H1 (cell line): ENCODE measurements around the gene TMEM198. TPM values are rescaled to one million over a fixed set of nuclear protein-coding genes. Genes with fewer than 3 reads are reported as not detected.

Experiments
- CTCF ChIA-PET: fragments of 300-600 bp; sonication (Branson Sonifier 250); formaldehyde crosslinking; loops from one replicate; lab custom pipeline; 2021; ENCODE audit not compliant: partially characterized antibody; lab: Charles Lee
- POLR2A ChIA-PET: fragments of 300-600 bp; sonication (Branson Sonifier 250); formaldehyde crosslinking; loops from one replicate; lab custom pipeline; 2021; ENCODE audit warnings: inconsistent platforms; ENCODE audit not compliant: partially characterized antibody; lab: Charles Lee
- DNase-seq, 2 experiments: peaks; one replicate each; pipeline versions ENCODE4 v3.0.0 to v3.0.0-alpha.2; 2010 to 2022; ENCODE audit warnings: low spot score in 2 of 2, low read depth in 1 of 2, mixed read lengths in 1 of 2
- FAIRE-seq: peaks from 2 replicates; lab custom pipeline; 2011; peaks lifted over from hg19 to GRCh38; lab: Jason Lieb, UNC
- H2AFZ ChIP-seq: 2 replicates; pipeline ENCODE4 v1.8.1; 2012; ENCODE audit warnings: low read length, inconsistent platforms
- H2AK5ac ChIP-seq: 2 replicates; pipeline ENCODE4 v1.6.1; 2013; ENCODE audit warnings: low read depth, low read length
- H2BK120ac ChIP-seq: replicated peaks from 2 replicates; pipeline ENCODE3; 2013; ENCODE audit warnings: low read depth, low read length, inconsistent platforms
- H2BK12ac ChIP-seq: 2 replicates; pipeline ENCODE4 v1.6.1; 2013; ENCODE audit warnings: low read depth, low read length
- H2BK15ac ChIP-seq: 2 replicates; pipeline ENCODE4 v1.6.1; 2013; ENCODE audit warnings: low read length
- H2BK20ac ChIP-seq: 2 replicates; pipeline ENCODE4 v1.6.1; 2013; ENCODE audit warnings: low read length
- H2BK5ac ChIP-seq: 2 replicates; pipeline ENCODE4 v1.6.1; 2013; ENCODE audit warnings: low read depth, low read length
- H3K14ac ChIP-seq: 2 replicates; pipeline ENCODE4 v1.6.1; 2013; ENCODE audit warnings: inconsistent platforms; ENCODE audit not compliant: insufficient read length
- H3K18ac ChIP-seq: 2 replicates; pipeline ENCODE4 v1.6.1; 2013; ENCODE audit warnings: low read length; ENCODE audit errors: extremely low read depth
- H3K23ac ChIP-seq: 2 replicates; pipeline ENCODE4 v1.6.1; 2013; ENCODE audit warnings: inconsistent platforms; ENCODE audit not compliant: insufficient read length
- H3K23me2 ChIP-seq: 2 replicates; pipeline ENCODE4 v1.6.1; 2013; ENCODE audit warnings: low read depth, low read length
- H3K27ac ChIP-seq: 2 replicates; pipeline ENCODE4 v1.6.1; 2011; ENCODE audit warnings: low read depth, low read length, inconsistent platforms
- H3K27me3 ChIP-seq, 4 experiments: replicated peaks in 1 of 4; 1 replicate in 1 of 4; 2 replicates in 3 of 4; pipeline versions ENCODE4 v1.6.1 to v1.8.1; 2011 to 2013; ENCODE audit warnings: low read length in 3 of 4, mild to moderate bottlenecking in 3 of 4, inconsistent platforms in 2 of 4, mixed read lengths in 2 of 4, moderate library complexity in 1 of 4; ENCODE audit not compliant: control insufficient read depth in 3 of 4, insufficient read depth in 3 of 4; ENCODE audit errors: extremely low read depth in 1 of 4
- H3K36me3 ChIP-seq, 4 experiments: 2 replicates each; pipeline versions ENCODE4 v1.6.1 to v1.8.1; 2011 to 2013; ENCODE audit warnings: mild to moderate bottlenecking in 4 of 4, low read length in 3 of 4, moderate library complexity in 2 of 4, control low read depth in 1 of 4, inconsistent platforms in 1 of 4; ENCODE audit not compliant: insufficient read depth in 4 of 4, control insufficient read depth in 2 of 4
- H3K4ac ChIP-seq: replicated peaks from 2 replicates; pipeline ENCODE3; 2013; ENCODE audit warnings: low read length, low read depth, mixed read lengths, inconsistent platforms; ENCODE audit not compliant: insufficient read length
- H3K4me1 ChIP-seq, 4 experiments: replicated peaks in 1 of 4; 1 replicate in 1 of 4; 2 replicates in 3 of 4; pipeline versions ENCODE4 v1.6.1 to v1.8.1; 2011 to 2013; ENCODE audit warnings: low read length in 3 of 4, inconsistent platforms in 2 of 4, mixed read lengths in 1 of 4; ENCODE audit not compliant: insufficient read depth in 4 of 4, control insufficient read depth in 3 of 4
- H3K4me2 ChIP-seq, 2 experiments: 2 replicates each; pipeline versions ENCODE4 v1.6.1 to v1.8.1; 2011 to 2013; ENCODE audit warnings: low read depth in 2 of 2, low read length in 2 of 2, control low read depth in 1 of 2, inconsistent platforms in 1 of 2, mild to moderate bottlenecking in 1 of 2; ENCODE audit not compliant: insufficient read depth in 1 of 2
- H3K4me3 ChIP-seq, 4 experiments: fragments of 200-600, 300-600 bp in 1 of 4; sonication (generic), shearing (Covaris generic), sonication (Bioruptor Twin) in 1 of 4; 2 replicates each; pipeline versions ENCODE4 v1.5.1 to v1.8.1; 2011 to 2016; ENCODE audit warnings: low read length in 4 of 4, low read depth in 3 of 4, control low read depth in 2 of 4, inconsistent platforms in 2 of 4, mild to moderate bottlenecking in 2 of 4, mixed read lengths in 1 of 4, moderate library complexity in 1 of 4; ENCODE audit not compliant: insufficient read depth in 2 of 4; ENCODE audit errors: extremely low read depth in 1 of 4
- H3K56ac ChIP-seq: replicated peaks from 2 replicates; pipeline ENCODE3; 2013; ENCODE audit warnings: low read depth, mild to moderate bottlenecking, mixed read lengths, low read length, inconsistent platforms; ENCODE audit not compliant: insufficient read length
- H3K79me1 ChIP-seq: 2 replicates; pipeline ENCODE4 v1.6.1; 2013; ENCODE audit warnings: low read depth, low read length, control low read depth
- H3K79me2 ChIP-seq, 2 experiments: 2 replicates each; pipeline versions ENCODE4 v1.6.1 to v1.8.1; 2012 to 2013; ENCODE audit warnings: low read length in 2 of 2, mild to moderate bottlenecking in 2 of 2, inconsistent platforms in 1 of 2; ENCODE audit not compliant: insufficient read depth in 2 of 2, control insufficient read depth in 1 of 2
- H3K9ac ChIP-seq, 4 experiments: replicated peaks in 1 of 4; 1 replicate in 1 of 4; 2 replicates in 3 of 4; pipeline versions ENCODE4 v1.6.1 to v1.8.1; 2011 to 2013; ENCODE audit warnings: low read depth in 3 of 4, low read length in 3 of 4, control low read depth in 2 of 4, mild to moderate bottlenecking in 2 of 4, moderate library complexity in 2 of 4, inconsistent platforms in 1 of 4; ENCODE audit errors: extremely low read depth in 1 of 4
- H3K9me3 ChIP-seq, 2 experiments: 2 replicates each; pipeline versions ENCODE4 v1.6.1 to v1.8.1; 2012 to 2013; ENCODE audit warnings: mild to moderate bottlenecking in 2 of 2, moderate library complexity in 2 of 2, control low read depth in 1 of 2, inconsistent platforms in 1 of 2, low read depth in 1 of 2, low read length in 1 of 2, mixed read lengths in 1 of 2; ENCODE audit not compliant: insufficient read depth in 2 of 2
- H4K20me1 ChIP-seq, 2 experiments: replicated peaks in 1 of 2; 2 replicates each; pipeline versions ENCODE3 to v1.8.1; 2011 to 2013; ENCODE audit warnings: inconsistent platforms in 2 of 2, low read length in 2 of 2, mild to moderate bottlenecking in 1 of 2; ENCODE audit not compliant: insufficient read depth in 2 of 2, control insufficient read depth in 1 of 2
- H4K5ac ChIP-seq: 2 replicates; pipeline ENCODE4 v1.6.1; 2013; ENCODE audit warnings: low read length, low read depth, mixed read lengths, inconsistent platforms; ENCODE audit not compliant: insufficient read length
- H4K8ac ChIP-seq: 2 replicates; pipeline ENCODE4 v1.8.0; 2013; ENCODE audit warnings: mild to moderate bottlenecking, moderate library complexity, low read length, inconsistent platforms; ENCODE audit not compliant: insufficient read depth; ENCODE audit errors: extremely low read depth
- H4K91ac ChIP-seq: replicated peaks from 2 replicates; pipeline ENCODE3; 2013; ENCODE audit warnings: low read length, mixed read lengths, inconsistent platforms; ENCODE audit not compliant: insufficient read length
- ATF2 ChIP-seq: IDR thresholded peaks from 2 replicates; pipeline ENCODE4 v1.6.1; 2012; ENCODE audit warnings: low read length, inconsistent platforms
- ATF3 ChIP-seq: IDR thresholded peaks from 2 replicates; pipeline ENCODE4 v1.6.1; 2011; ENCODE audit warnings: low read depth, mild to moderate bottlenecking, low read length; ENCODE audit not compliant: insufficient read depth
- CEBPB ChIP-seq: IDR thresholded peaks from 2 replicates; pipeline ENCODE4 v1.6.1; 2012; ENCODE audit warnings: low read depth, low read length
- GABPA ChIP-seq: IDR thresholded peaks from 2 replicates; pipeline ENCODE4 v1.6.1; 2011; ENCODE audit warnings: mild to moderate bottlenecking, low read length, moderate library complexity, borderline replicate concordance; ENCODE audit not compliant: insufficient read depth
- HDAC6 ChIP-seq: IDR thresholded peaks from one replicate; pipeline ENCODE4 v1.7.1; 2012; ENCODE audit warnings: low read depth, mild to moderate bottlenecking, inconsistent platforms, low read length, moderate library complexity
- KDM1A ChIP-seq: fragments of 200-600, 300-600 bp; sonication (generic); IDR thresholded peaks from 2 replicates; pipeline ENCODE4 v1.7.1; 2016; ENCODE audit warnings: mild to moderate bottlenecking, low read length, borderline replicate concordance
- NANOG ChIP-seq: IDR thresholded peaks from 2 replicates; pipeline ENCODE4 v1.6.1; 2011; ENCODE audit warnings: low read length, low read depth, mild to moderate bottlenecking, inconsistent platforms; ENCODE audit not compliant: insufficient read depth, poor library complexity, severe bottlenecking
- RAD21 ChIP-seq, 2 experiments: IDR thresholded peaks in 1 of 2; conservative IDR thresholded peaks in 1 of 2; 2 replicates each; pipeline ENCODE4 v1.6.1; 2011; ENCODE audit warnings: low read depth in 2 of 2, low read length in 2 of 2, improper control_type of control experiment in 1 of 2, inconsistent platforms in 1 of 2, mild to moderate bottlenecking in 1 of 2, moderate library complexity in 1 of 2
- SAP30 ChIP-seq: fragments of 300-600 bp; sonication (generic); IDR thresholded peaks from 2 replicates; pipeline ENCODE4 v1.7.1; 2012; ENCODE audit warnings: low read length, moderate library complexity, mild to moderate bottlenecking, inconsistent platforms; ENCODE audit not compliant: insufficient read depth, insufficient replicate concordance
- SP1 ChIP-seq: IDR thresholded peaks from 2 replicates; pipeline ENCODE4 v1.6.1; 2011; ENCODE audit warnings: low read depth, low read length
- WGBS, 2 experiments: shearing (Covaris generic) in 1 of 2; methylation state at CpG; one replicate each; pipeline versions ENCODE4 v1.1.6 to v1.1.7; 2013 to 2015; ENCODE audit warnings: low lambda C conversion rate in 2 of 2, mixed read lengths in 2 of 2, inconsistent platforms in 1 of 2, low coverage in 1 of 2, missing lambda C conversion rate in 1 of 2; ENCODE audit not compliant: insufficient replicate concordance in 2 of 2, insufficient coverage in 1 of 2, insufficient read length in 1 of 2; ENCODE audit errors: extremely low coverage in 1 of 2, missing lambda C conversion rate in 1 of 2; 5-methylcytosine and 5-hydroxymethylcytosine counted together
- polyA plus RNA-seq, 7 experiments: library from polyadenylated mRNA; depleted of rRNA in 3 of 7; stranded (reverse) in 5 of 7; unstranded in 2 of 7; fragments of >200 nt in 5 of 7; fragments of 200-250 nt in 2 of 7; gene quantifications; 1 replicate in 5 of 7; 2 replicates in 1 of 7; 4 replicates in 1 of 7; pipeline versions ENCODE4 v1.2.1 to v1.2.3, GENCODE V29; 2011 to 2013; ENCODE audit warnings: missing spikeins in 2 of 7, mixed read lengths in 2 of 7
- total RNA-seq: library from RNA; stranded (reverse); fragmentation: NEBNext Ultra II Directional; extraction: Animal tissue kit (Norgen Biotek cat#: 25700); gene quantifications from 2 replicates; pipeline ENCODE4 v1.2.1, GENCODE V29; 2021

Gene TMEM198
- total and polyA plus RNA-seq, 2 of the 8 experiments (the other 6 are each of a cell fraction or from before 2014, with no cell fraction given): 10.2 to 10.4 TPM

GRCh38 chr2:219501849-219502248 lies 42.0 kb upstream of the TMEM198 start:
- H2AFZ ChIP-seq: no peak overlapping the region
- H4K8ac ChIP-seq: no peak overlapping the region
- H2AK5ac ChIP-seq: peak overlapping the region; percentile 76; the same call in 1 of the 2 replicates
- H3K4me3 ChIP-seq: no peak overlapping the region
- H2BK15ac ChIP-seq: 0 out of 2 replicates have a peak overlapping the region, but pooled peaks have one; percentile 61
- H3K4me2 ChIP-seq: no peak overlapping the region
- H3K23ac ChIP-seq: no peak overlapping the region
- H4K5ac ChIP-seq: no peak overlapping the region
- peaks cover 20% of the 10 kb centered on the region for H3K23me2 ChIP-seq
- H3K9ac ChIP-seq: no peak overlapping the region
- CTCF ChIA-PET: interaction anchor here (1.0 to 113.1 kb wide), 4 partner anchors 12 to 99 kb away, joined by 3 to 7248 read pairs (median 3626); partner anchors contain the start of genes ASIC4, CHPF, DES and GMPPA
- H3K56ac ChIP-seq: no peak overlapping the region
- FAIRE-seq (no peak), DNase-seq (no peak)
- peaks cover 9 to 38% (median 23%) of the 10 kb centered on the region in 4 experiments for H3K4me1 ChIP-seq
- peaks cover 0 to 7% (median 0%) of the 10 kb centered on the region in 4 experiments; a peak in 2 of 8 replicates for H3K36me3 ChIP-seq
- no peaks in the 10 kb centered on the region for H4K20me1 ChIP-seq
- no peak overlapping the region for H3K14ac ChIP-seq
- POLR2A ChIA-PET: interaction anchor here (0.9 to 1.3 kb wide), 2 partner anchors 22 to 42 kb away, joined by 3 read pairs; partner anchors contain the start of genes CHPF and TMEM198
- H3K79me2 ChIP-seq: no peaks in the 10 kb centered on the region
- H4K91ac ChIP-seq: peak overlapping the region; percentile 27
- H3K27ac ChIP-seq: no peak overlapping the region
- H2BK12ac ChIP-seq: peak overlapping the region; percentile 60; the same call in 1 of the 2 replicates
- H2BK5ac ChIP-seq: peak overlapping the region; percentile 67
- H3K9me3 ChIP-seq: no peaks in the 10 kb centered on the region
- no peak overlapping the region for H3K4ac ChIP-seq
- H3K79me1 ChIP-seq: no peaks in the 10 kb centered on the region; the same call in 1 of the 2 replicates
- WGBS, 2 experiments: 93% methylated on average over 14 of the region's 14 CpGs; no CpG with 5 or more reads in 1 of the 2 experiments
- no peak overlapping the region for H2BK20ac ChIP-seq
- no peak overlapping the region; the same call in 1 of the 2 replicates for H3K18ac ChIP-seq
- H3K27me3 ChIP-seq: peaks cover 7 to 13% (median 11%) of the 10 kb centered on the region in 4 experiments; a peak in 6 of 7 replicates
- H2BK120ac ChIP-seq: no peak overlapping the region
- TF ChIP-seq ATF3 (no peak), ATF2 (no peak), RAD21 (IDR thresholded peaks at IDR 0.05 in 1 of 2, conservative IDR thresholded peaks at IDR 0.05 in 1 of 2; ENCODE audit: low read depth in 2 of 2, low read length in 2 of 2) (no peak), NANOG (no peak), GABPA (no peak), CEBPB (no peak), SAP30 (no peak), SP1 (no peak), KDM1A (no peak), HDAC6 (no peak)
